ENCODE data around the gene QSOX1. TPM values are rescaled to one million over a fixed set of nuclear protein-coding genes. Genes with fewer than 3 reads are reported as not detected.

The QSOX1 gene
- total RNA-seq, 4 donors from 2014 or later = 74.9 to 184 (median 107) TPM

- Histone ChIP-seq H3K4me3 (no peak overlapping the region), H3K4me1 (peaks cover 24 to 41% (median 27%) of the 10 kb centered on the region in 3 donors), H3K36me3 (no peaks in the 10 kb centered on the region), H3K27me3 (peaks cover 27 to 100% (median 62%) of the 10 kb centered on the region in 4 donors), H3K9me3 (no peaks in the 10 kb centered on the region), H3K27ac (no peak overlapping the region)
- intact Hi-C loops (cut with DNase I) = no loop called here
- TF ChIP-seq, protein P1, sequence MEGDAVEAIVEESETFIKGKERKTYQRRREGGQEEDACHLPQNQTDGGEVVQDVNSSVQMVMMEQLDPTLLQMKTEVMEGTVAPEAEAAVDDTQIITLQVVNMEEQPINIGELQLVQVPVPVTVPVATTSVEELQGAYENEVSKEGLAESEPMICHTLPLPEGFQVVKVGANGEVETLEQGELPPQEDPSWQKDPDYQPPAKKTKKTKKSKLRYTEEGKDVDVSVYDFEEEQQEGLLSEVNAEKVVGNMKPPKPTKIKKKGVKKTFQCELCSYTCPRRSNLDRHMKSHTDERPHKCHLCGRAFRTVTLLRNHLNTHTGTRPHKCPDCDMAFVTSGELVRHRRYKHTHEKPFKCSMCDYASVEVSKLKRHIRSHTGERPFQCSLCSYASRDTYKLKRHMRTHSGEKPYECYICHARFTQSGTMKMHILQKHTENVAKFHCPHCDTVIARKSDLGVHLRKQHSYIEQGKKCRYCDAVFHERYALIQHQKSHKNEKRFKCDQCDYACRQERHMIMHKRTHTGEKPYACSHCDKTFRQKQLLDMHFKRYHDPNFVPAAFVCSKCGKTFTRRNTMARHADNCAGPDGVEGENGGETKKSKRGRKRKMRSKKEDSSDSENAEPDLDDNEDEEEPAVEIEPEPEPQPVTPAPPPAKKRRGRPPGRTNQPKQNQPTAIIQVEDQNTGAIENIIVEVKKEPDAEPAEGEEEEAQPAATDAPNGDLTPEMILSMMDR (IDR thresholded peaks at IDR 0.05) = no peak
- TF ChIP-seq POLR2A (IDR thresholded peaks at IDR 0.05) = no peak
- WGBS, 2 donors = 22 to 25% methylated on average over 7 of the region's 7 CpGs
- no peak for DNase-seq
These were observed 83.3 kb downstream of the QSOX1 start for GRCh38 chr1:180237869-180238476.

- Histone ChIP-seq H3K4me3 (no peak overlapping the region), H3K27me3 (peaks cover 20 to 100% (median 55%) of the 10 kb centered on the region in 4 donors), H3K4me1 (peaks cover 20 to 34% (median 21%) of the 10 kb centered on the region in 3 donors), H3K9me3 (no peaks in the 10 kb centered on the region), H3K27ac (no peak overlapping the region), H3K36me3 (no peaks in the 10 kb centered on the region)
- intact Hi-C loops (cut with DNase I) = no loop called here
- no peak for TF ChIP-seq POLR2A (IDR thresholded peaks at IDR 0.05)
- TF ChIP-seq, protein P1 (IDR thresholded peaks at IDR 0.05) = no peak
- no peak for DNase-seq
- WGBS, 2 donors = 24 to 26% methylated on average over 7 of the region's 7 CpGs
These were observed 84.0 kb downstream of the QSOX1 start for GRCh38 chr1:180238675-180239074.

GRCh38 chr1:180239145-180240096 lies 84.8 kb downstream of the QSOX1 start:
- H3K27ac ChIP-seq = no peak overlapping the region
- TF ChIP-seq, protein P1 (IDR thresholded peaks at IDR 0.05) = no peak
- no peak for TF ChIP-seq POLR2A (IDR thresholded peaks at IDR 0.05)
- no peaks in the 10 kb centered on the region for H3K9me3 ChIP-seq
- WGBS, 2 donors = 16 to 19% methylated on average over 10 of the region's 10 CpGs
- H3K4me3 ChIP-seq = no peak overlapping the region
- intact Hi-C loops (cut with DNase I) = no loop called here
- peaks cover 17 to 100% (median 50%) of the 10 kb centered on the region in 4 donors for H3K27me3 ChIP-seq
- H3K4me1 ChIP-seq = peaks cover 17 to 26% (median 18%) of the 10 kb centered on the region in 3 donors
- DNase-seq = no peak
- H3K36me3 ChIP-seq = no peaks in the 10 kb centered on the region

DNA sequence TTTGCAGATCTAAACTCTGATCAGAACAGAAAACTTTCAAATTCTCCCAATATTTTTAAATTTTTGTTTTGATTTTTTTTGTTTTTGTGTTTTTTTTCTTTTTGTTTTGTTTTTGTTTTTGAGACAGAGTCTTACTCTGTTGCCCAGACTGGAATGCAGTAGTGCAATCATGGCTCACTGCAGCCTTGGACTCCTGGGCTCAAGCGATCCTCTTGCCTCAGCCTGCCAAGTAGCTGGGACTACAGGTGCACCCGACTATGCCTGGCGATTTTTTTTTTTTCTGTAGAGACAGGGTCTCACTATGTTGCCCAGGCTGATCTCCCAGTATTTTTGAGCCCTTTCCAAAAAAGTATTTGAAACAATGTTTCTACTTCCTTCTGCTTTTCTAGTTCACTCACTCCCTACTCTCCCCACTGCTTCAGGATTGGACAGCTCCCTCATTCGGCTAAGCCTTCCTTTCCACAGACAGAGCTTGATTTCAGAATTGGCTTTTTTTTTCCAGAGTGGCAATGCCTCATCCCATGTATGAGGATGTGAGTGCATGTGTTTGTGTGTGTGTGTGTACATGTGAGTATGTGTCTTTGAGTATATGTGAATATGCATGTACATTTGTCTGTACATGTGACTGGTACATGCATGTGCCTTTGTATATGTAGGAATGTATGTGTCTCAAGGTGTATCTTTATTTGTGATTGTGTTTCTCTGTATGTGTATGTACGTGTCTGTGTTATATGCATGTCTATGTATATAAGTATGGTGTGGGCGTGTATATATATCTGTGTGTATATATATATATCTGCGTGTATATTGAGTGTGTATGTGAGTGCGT lies 87.3 kb downstream of the QSOX1 start:
- TF ChIP-seq, protein P1 (IDR thresholded peaks at IDR 0.05) = no peak
- 56 to 59% methylated on average over 8 of the region's 8 CpGs for WGBS, 2 donors
- no peak for DNase-seq
- H3K4me3 ChIP-seq = no peak overlapping the region
- peaks cover 0 to 89% (median 26%) of the 10 kb centered on the region in 4 donors for H3K27me3 ChIP-seq
- intact Hi-C loops (cut with DNase I) = no loop called here
- no peak overlapping the region for H3K27ac ChIP-seq
- H3K4me1 ChIP-seq = peaks cover 0 to 2% (median 0%) of the 10 kb centered on the region in 3 donors
- H3K9me3 ChIP-seq = no peaks in the 10 kb centered on the region
- H3K36me3 ChIP-seq = no peaks in the 10 kb centered on the region
